ENCODE data around the gene KLHL21.
A peak's percentile ranks its signal among the peaks of the same experiment; 100 is the strongest.
"Not testable (repeated sequence)": the region's sequence is repeated elsewhere in the genome, so short reads cannot be mapped to it uniquely, and the experiment has no call there.

The KLHL21 gene

GRCh38 chr1:6581561-6582305, 20.9 kb downstream of the KLHL21 start:
- peak in 1 of 2 donors; percentile 46 for DNase-seq

GRCh38 chr1:6580593-6581409, 21.9 kb downstream of the KLHL21 start:
- no peak for DNase-seq

GRCh38 chr1:6580119-6580592, 22.5 kb downstream of the KLHL21 start:
- DNase-seq = no peak

- peak; percentile 97 to 98 for DNase-seq
These were observed 23.1 kb downstream of the KLHL21 start, which contains the start of gene ZBTB48 for GRCh38 chr1:6579374-6580118. Gene ZBTB48 (plus strand): TSS chr1:6579994. CDS start chr1:6580610, 616 bp downstream.

GRCh38 chr1:6578624-6579373, 23.9 kb downstream of the KLHL21 start:
- no peak for DNase-seq

GRCh38 chr1:6577831-6578525, 24.7 kb downstream of the KLHL21 start:
- DNase-seq = no peak

- no peak for DNase-seq
These were observed 27.9 kb downstream of the KLHL21 start for GRCh38 chr1:6574818-6575217.

GRCh38 chr1:6574025-6574620, 28.5 kb downstream of the KLHL21 start:
- no peak for DNase-seq

- no peak for DNase-seq
These were observed 29.9 kb downstream of the KLHL21 start for GRCh38 chr1:6572653-6573383.

GRCh38 chr1:6570987-6571386, 31.7 kb downstream of the KLHL21 start:
- DNase-seq = no peak

GRCh38 chr1:6570100-6570499, 32.6 kb downstream of the KLHL21 start:
- DNase-seq = no peak

- DNase-seq = no peak
These were observed 33.6 kb downstream of the KLHL21 start for GRCh38 chr1:6569033-6569432.

- no peak for DNase-seq
These were observed 42.4 kb downstream of the KLHL21 start for GRCh38 chr1:6560267-6560666.

- DNase-seq = not testable (repeated sequence)
These were observed 43.5 kb downstream of the KLHL21 start for GRCh38 chr1:6559161-6559560.

- no peak for DNase-seq
These were observed 45.1 kb downstream of the KLHL21 start for GRCh38 chr1:6557597-6557996.

GRCh38 chr1:6554907-6555778, 47.5 kb downstream of the KLHL21 start, which contains the start of gene TAS1R1:
Gene TAS1R1 (plus strand): TSS chr1:6555307. CDS start chr1:6555374, 67 bp downstream.
- no peak for DNase-seq

- peak; percentile 94 to 96 for DNase-seq
These were observed 48.4 kb downstream of the KLHL21 start, which contains the start of gene NOL9 for GRCh38 chr1:6554031-6554906. Gene NOL9 (minus strand): TSS chr1:6554513. CDS start chr1:6554502, 11 bp downstream.

GRCh38 chr1:6547301-6547700, 55.4 kb downstream of the KLHL21 start:
- no peak for DNase-seq

All from CD4-positive, alpha-beta T cell treated with Interferon alpha-2 for 1 hour (primary cell).